HTERT RPE-1 (cell line): Measurements from ENCODE around the gene CYP2U1.
"Not testable (repeated sequence)": the region's sequence is repeated elsewhere in the genome, so short reads cannot be mapped to it uniquely, and the experiment has no call there.

Source experiments
- in situ Hi-C: fragments of 300-500 bp; cut with MboI; formaldehyde crosslinking; loops from 4 replicates; pipeline ENCODE4 v1.14.3; 2020; ENCODE audit warnings: low sequenced_read_pairs

The CYP2U1 gene

GRCh38 chr4:107930821-107931774 is at the start of gene CYP2U1:
CYP2U1 (plus strand) TSS chr4:107931549; CDS start chr4:107931644, 95 bp downstream.
- in situ Hi-C loops = no loop called here

GRCh38 chr4:107885865-107886264 is 45.5 kb upstream of the CYP2U1 start:
- in situ Hi-C loops = no loop called here

GRCh38 chr4:107888237-107888636 is 43.1 kb upstream of the CYP2U1 start:
- in situ Hi-C loops = no loop called here

DNA sequence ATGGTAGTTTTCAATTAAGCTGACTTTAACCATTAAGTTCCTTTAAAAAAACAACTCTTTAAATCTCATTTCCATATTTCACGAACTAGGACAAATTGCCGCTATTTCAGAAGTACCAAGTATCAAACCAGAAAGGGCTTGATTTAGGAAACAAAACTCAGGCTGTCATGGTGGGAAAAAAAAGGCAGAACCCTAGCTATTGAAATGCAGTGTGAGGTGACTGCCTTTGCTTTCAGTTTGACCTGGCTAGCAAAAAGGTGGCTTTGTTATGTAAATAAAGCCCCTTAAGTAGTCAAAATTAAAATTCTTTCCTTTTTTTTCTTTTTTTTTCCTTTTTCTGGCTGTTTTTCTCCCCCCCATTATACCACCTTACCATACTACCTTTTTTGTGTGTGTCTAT is 40.6 kb upstream of the CYP2U1 start:
- in situ Hi-C loops = no loop called here

DNA sequence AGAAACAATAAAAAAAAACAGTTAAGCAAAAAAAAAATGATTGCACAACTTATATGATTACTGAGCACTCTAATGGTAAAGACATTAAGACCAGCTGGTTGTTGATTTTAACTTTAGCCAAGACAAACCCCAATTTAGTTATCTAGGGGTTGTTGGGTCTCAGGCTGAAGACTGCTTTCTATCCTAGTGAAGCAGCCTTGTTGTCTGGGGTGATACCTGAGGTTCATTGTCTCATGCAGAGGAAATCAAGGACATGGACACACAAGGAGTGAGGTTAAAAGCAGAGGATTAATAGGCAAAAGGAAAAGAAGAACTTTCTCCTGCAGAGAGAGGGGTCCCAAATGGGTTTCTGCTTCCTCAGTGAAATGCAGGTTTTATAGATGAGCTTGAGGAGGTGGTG is 40.0 kb upstream of the CYP2U1 start:
- in situ Hi-C loops = no loop called here

GRCh38 chr4:107893171-107894137 is 37.9 kb upstream of the CYP2U1 start:
- in situ Hi-C loops = no loop called here

DNA sequence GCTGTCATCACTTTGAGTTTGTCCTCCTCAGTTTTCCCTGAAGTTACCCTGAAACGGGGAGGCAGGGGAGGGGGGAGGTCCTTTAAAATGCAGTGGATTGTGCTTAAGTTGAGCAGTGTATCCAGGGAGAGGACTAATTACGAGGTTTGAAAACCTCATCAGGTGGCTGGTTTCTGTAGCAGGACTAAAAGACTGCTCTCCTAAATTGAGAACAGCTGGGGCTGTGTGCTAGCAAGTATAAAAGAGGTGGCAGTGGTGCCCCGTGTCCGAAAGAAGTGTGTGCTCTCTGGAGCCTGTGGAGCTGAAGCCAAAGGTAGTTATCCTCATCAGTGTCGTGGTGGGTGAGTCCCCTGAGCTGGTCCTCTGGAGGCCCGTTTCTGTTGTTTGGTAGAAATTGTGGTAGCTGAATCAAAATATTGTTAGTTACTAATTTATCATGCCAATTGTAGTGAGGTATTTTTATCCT is 37.2 kb upstream of the CYP2U1 start:
- in situ Hi-C loops = no loop called here

GRCh38 chr4:107896158-107896645 is 35.1 kb upstream of the CYP2U1 start:
- in situ Hi-C loops = no loop called here

DNA sequence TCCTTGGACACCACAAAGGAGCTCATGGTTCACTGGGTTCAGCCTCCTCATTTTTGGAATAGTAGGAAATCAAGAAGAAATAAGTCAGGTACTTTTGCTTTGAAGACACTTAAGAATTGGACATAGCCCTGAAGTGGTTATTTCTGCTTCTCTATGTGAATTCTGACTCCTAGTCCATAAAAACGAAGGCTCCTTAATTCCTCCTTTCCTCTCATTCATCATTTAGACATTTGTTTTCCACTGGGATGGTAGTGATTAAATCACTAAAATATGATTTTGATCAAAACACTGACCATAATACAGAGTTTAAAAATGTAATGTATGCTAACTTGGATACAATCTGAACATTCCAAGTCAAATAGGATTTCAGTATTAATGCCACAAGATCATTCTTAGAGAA is 34.7 kb upstream of the CYP2U1 start:
- in situ Hi-C loops = no loop called here

- in situ Hi-C loops = no loop called here
Observed at GRCh38 chr4:107897823-107898222, 33.5 kb upstream of the CYP2U1 start.

DNA sequence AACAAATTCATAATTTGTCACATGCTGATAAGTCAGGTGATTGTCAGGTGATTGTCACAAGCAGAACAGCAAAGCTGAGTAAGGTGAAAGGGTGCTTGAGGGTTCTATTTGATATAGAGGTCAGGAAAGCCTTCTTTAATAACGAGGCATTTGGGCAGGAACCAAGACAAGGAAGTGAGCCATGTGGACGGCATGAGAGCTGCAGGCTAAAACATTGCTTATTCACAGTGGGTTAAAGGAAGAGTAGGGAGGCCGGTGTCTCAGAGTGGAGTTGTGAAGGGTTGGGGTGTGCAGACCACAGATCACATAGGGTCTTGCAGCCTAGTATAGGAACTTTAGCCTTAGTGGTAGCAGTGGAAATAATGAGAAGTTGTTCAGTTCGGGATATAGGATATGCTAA is 31.3 kb upstream of the CYP2U1 start:
- in situ Hi-C loops = no loop called here

DNA sequence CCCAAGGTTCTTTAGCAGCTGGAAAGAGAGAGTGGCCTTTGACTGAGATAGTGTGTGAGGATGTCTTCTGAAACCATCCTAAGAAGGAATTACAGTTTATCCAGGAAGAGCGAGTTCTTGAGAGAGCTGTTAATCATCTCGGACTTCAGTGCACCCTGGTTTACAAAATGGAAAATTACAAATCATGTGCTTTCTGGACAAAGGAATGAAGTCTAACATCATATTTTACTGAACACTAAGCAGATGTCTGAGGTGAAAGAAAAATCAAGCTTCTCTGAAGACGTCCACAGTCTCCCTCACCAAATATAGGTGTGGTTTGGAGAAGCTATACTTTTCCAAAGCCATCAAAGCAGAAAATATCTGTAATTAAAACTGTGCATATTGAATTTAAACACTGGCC is 30.8 kb upstream of the CYP2U1 start:
- in situ Hi-C loops = no loop called here

GRCh38 chr4:107901213-107901934 is 30.0 kb upstream of the CYP2U1 start:
- in situ Hi-C loops = no loop called here

DNA sequence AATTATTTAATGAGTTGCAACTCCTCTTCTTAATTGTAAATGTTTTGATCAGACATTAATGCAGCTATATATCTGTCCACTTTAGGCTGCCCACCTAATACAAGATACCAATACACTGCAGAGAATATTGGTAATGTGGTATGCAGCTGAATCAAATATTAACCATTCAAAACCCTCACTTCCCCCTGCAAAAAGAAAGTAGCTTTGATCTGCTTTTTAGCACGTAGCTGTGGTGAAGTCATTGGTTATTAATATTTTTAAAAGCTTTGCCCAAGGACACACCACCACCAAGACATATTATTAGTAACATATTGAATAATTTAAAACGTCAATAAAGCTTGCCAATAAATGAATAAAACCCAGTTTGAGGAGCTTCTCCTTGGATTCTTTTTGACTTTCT is 28.6 kb upstream of the CYP2U1 start:
- in situ Hi-C loops = no loop called here

DNA sequence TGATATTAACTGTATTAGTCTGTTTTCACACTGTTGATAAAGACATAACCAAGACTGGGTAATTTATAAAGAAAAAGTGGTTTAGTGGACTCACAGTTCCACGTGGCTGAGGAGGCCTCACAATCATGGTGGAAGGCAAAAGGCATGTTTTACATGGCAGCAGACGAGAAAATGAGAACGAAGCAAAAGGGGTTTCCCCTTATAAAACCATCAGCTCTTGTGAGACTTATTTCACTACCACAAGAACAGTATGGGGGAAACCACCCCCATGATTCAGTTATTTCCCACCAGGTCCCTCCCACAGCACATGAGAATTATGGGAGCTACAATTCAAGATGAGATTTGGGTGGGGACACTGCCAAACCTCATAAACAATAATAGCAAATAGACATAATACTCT is 26.3 kb upstream of the CYP2U1 start:
- in situ Hi-C loops = not testable (repeated sequence)

DNA sequence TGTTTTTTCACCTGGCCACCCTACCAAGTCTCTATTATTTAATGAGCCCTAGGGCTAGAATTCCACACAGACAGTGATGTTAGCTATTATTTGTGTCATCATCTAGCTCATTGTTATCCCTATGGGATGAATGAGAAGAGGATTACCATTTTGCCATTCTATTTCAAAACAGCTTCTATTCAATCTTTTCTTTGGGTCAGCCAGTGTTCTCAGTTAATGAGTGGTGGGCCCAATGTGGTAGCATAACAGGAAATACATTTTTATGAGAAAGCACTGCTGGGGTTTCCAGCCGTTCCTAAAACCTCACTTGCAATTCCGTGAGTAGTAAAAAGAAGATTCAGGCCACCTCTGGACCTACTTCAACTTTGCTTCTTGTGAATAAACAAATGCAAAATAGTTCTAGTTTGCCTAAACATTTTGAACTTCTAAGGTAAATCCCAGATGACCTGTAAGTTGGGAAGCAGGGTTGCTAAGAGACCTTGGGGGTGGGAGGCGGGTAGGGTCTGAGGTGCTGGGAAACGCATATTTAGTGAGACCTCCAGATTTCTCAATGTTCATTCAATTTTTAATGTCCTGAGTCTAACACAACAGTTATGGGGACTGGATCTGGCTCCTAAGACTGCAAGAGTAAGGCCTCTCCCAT is 24.8 kb upstream of the CYP2U1 start:
- in situ Hi-C loops = no loop called here

DNA sequence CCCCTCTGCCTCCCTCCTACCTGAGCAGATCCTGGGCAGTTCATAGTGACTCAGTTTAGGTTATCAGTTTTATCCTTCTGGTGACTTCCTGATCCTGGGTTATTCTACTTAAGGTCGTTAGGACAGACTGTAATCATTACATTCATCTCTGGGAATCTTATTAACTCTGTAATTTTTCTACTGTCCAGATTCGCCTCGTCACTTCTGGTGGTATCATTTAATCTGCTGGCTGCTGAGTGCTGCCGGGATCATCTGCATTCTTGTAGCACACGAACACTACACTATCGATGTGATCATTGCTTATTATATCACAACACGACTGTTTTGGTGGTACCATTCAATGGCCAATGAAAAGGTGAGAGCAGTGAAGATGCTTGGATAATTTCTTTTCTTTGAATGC is 23.0 kb upstream of the CYP2U1 start:
- in situ Hi-C loops = no loop called here

- in situ Hi-C loops = no loop called here
Observed at GRCh38 chr4:107913283-107913899, 18.0 kb upstream of the CYP2U1 start.

DNA sequence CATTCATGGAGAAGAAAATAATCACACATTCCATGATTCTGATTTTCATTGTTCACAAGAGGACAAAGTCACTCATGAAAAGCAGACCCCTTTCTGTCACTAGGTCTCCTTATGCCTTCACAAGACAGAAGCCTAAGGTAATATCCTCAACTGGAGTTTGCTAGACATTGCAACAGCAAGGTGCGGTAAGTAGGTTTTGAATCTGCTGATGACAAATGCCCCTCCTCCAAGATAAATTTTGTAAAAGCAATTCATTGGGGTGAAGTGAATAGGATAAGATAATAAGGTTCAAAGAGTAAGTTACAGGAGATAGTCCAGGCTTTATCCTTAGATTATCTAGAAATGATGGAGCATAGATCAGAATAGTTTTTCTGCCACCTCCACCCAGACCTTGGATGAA is 16.1 kb upstream of the CYP2U1 start:
- in situ Hi-C loops = no loop called here

- in situ Hi-C loops = no loop called here
Observed at GRCh38 chr4:107916623-107917022, 14.7 kb upstream of the CYP2U1 start.
